Measurements from ENCODE around the gene TRIM65. TPM values are rescaled to one million over a fixed set of nuclear protein-coding genes. Genes with fewer than 3 reads are reported as not detected.

The TRIM65 gene
- total and polyA plus RNA-seq, 2 of the 13 experiments (the other 11 are each of a cell fraction or from before 2014, with no cell fraction given), result 10.3 to 22.4 TPM

DNA sequence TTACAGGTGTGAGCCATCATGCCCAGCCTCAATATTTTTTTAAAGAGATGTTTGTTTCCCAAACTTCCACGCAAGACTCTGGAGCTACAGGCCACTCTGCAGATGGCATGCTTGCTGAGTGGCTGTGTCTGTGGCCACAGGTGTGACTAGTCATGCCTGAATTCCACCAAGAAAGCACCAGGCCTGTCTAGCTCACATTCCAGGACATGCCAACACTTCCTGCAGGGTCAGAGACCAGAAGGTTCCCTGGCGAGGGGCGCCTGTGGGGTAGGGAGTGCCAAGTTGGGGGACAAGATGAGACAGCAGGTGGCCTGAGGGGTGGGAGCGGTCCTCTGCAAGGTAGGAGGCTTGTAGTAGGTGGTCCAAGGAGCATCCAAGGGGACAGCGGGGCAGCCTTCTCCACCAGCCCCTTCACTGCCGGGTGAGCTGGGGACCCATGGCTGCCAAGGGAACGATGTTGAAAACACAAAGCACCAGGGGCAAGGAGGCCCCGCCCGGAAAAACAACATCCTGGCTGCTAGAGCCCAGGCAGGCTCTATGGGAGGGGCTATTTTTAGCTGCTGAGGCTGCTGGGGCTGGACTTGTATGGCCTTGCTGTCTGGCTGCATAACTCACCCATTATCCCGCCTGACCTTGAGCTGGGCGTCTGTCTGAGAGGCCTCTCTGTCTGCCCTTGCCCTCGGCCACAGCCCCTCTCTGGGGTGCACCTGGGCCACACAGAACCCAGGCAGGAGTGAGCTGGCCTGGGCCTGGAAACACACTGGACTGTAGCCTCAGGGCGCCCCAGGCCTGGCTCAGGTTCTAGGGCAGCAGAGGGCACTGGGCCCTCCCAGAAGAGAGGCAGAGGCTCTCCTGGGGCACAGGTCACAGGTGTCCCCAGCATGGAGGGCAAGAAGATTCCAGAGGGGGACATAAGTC is 24.1 kb downstream of the TRIM65 start (continued):
- TF ChIP-seq, protein P1, sequence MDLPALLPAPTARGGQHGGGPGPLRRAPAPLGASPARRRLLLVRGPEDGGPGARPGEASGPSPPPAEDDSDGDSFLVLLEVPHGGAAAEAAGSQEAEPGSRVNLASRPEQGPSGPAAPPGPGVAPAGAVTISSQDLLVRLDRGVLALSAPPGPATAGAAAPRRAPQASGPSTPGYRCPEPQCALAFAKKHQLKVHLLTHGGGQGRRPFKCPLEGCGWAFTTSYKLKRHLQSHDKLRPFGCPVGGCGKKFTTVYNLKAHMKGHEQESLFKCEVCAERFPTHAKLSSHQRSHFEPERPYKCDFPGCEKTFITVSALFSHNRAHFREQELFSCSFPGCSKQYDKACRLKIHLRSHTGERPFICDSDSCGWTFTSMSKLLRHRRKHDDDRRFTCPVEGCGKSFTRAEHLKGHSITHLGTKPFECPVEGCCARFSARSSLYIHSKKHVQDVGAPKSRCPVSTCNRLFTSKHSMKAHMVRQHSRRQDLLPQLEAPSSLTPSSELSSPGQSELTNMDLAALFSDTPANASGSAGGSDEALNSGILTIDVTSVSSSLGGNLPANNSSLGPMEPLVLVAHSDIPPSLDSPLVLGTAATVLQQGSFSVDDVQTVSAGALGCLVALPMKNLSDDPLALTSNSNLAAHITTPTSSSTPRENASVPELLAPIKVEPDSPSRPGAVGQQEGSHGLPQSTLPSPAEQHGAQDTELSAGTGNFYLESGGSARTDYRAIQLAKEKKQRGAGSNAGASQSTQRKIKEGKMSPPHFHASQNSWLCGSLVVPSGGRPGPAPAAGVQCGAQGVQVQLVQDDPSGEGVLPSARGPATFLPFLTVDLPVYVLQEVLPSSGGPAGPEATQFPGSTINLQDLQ (CRISPR knock-in tag; IDR thresholded peaks at IDR 0.05), result peak; percentile 84; the same call in 1 of the 2 replicates
- TF ChIP-seq JDP2 (CRISPR knock-in tag; IDR thresholded peaks at IDR 0.05; ENCODE audit: borderline replicate concordance) (no peak), ZNF3 (CRISPR knock-in tag; IDR thresholded peaks at IDR 0.05) (0 out of 2 replicates have a peak, but pooled peaks have one; percentile 17), ZMAT3 (CRISPR knock-in tag; conservative IDR thresholded peaks at IDR 0.05) (peak; percentile 88), ZNF496 (CRISPR knock-in tag; IDR thresholded peaks at IDR 0.05; ENCODE audit: insufficient replicate concordance) (no peak), PAX8 (CRISPR knock-in tag; IDR thresholded peaks at IDR 0.05; ENCODE audit: borderline replicate concordance) (0 out of 2 replicates have a peak, but pooled peaks have one; percentile 27), KDM2A (CRISPR knock-in tag; IDR thresholded peaks at IDR 0.05; ENCODE audit: borderline replicate concordance, low read depth) (peak; percentile 91), ZNF292 (CRISPR knock-in tag; IDR thresholded peaks at IDR 0.05; ENCODE audit: borderline replicate concordance, low read depth) (peak; percentile 95), MAF1 (CRISPR knock-in tag; IDR thresholded peaks at IDR 0.05; ENCODE audit: borderline replicate concordance) (peak; percentile 51; the same call in 1 of the 2 replicates), ZNF572 (CRISPR knock-in tag; IDR thresholded peaks at IDR 0.05) (peak; percentile 62; the same call in 1 of the 2 replicates), ZNF383 (CRISPR knock-in tag; IDR thresholded peaks at IDR 0.05; ENCODE audit: borderline replicate concordance) (no peak), ZNF207 (IDR thresholded peaks at IDR 0.05; ENCODE audit: borderline replicate concordance) (no peak), TGIF2 (CRISPR knock-in tag; IDR thresholded peaks at IDR 0.05) (peak; percentile 39; the same call in 1 of the 2 replicates), ZNF33A (CRISPR knock-in tag; IDR thresholded peaks at IDR 0.05; ENCODE audit: borderline replicate concordance) (0 out of 2 replicates have a peak, but pooled peaks have one; percentile 25), KAT8 (CRISPR knock-in tag; IDR thresholded peaks at IDR 0.05) (peak; percentile 89), HOXA3 (CRISPR knock-in tag; IDR thresholded peaks at IDR 0.05) (peak; percentile 95), KMT2A (CRISPR knock-in tag; IDR thresholded peaks at IDR 0.05) (peak; percentile 82), ZNF331 (CRISPR knock-in tag; IDR thresholded peaks at IDR 0.05) (peak; percentile 89), NKX3-1 (CRISPR knock-in tag; IDR thresholded peaks at IDR 0.05) (no peak; the same call in 1 of the 2 replicates), ZBTB1 (CRISPR knock-in tag; IDR thresholded peaks at IDR 0.05; ENCODE audit: borderline replicate concordance) (0 out of 2 replicates have a peak, but pooled peaks have one; percentile 54)
- TF ChIP-seq, protein P2, sequence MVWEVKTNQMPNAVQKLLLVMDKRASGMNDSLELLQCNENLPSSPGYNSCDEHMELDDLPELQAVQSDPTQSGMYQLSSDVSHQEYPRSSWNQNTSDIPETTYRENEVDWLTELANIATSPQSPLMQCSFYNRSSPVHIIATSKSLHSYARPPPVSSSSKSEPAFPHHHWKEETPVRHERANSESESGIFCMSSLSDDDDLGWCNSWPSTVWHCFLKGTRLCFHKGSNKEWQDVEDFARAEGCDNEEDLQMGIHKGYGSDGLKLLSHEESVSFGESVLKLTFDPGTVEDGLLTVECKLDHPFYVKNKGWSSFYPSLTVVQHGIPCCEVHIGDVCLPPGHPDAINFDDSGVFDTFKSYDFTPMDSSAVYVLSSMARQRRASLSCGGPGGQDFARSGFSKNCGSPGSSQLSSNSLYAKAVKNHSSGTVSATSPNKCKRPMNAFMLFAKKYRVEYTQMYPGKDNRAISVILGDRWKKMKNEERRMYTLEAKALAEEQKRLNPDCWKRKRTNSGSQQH (CRISPR knock-in tag; IDR thresholded peaks at IDR 0.05; ENCODE audit: low read depth), result peak; percentile 86; the same call in 1 of the 2 replicates
- TF ChIP-seq, protein P3, sequence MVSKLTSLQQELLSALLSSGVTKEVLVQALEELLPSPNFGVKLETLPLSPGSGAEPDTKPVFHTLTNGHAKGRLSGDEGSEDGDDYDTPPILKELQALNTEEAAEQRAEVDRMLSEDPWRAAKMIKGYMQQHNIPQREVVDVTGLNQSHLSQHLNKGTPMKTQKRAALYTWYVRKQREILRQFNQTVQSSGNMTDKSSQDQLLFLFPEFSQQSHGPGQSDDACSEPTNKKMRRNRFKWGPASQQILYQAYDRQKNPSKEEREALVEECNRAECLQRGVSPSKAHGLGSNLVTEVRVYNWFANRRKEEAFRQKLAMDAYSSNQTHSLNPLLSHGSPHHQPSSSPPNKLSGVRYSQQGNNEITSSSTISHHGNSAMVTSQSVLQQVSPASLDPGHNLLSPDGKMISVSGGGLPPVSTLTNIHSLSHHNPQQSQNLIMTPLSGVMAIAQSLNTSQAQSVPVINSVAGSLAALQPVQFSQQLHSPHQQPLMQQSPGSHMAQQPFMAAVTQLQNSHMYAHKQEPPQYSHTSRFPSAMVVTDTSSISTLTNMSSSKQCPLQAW (CRISPR knock-in tag; IDR thresholded peaks at IDR 0.05), result peak; percentile 89
- TF ChIP-seq, protein P4, sequence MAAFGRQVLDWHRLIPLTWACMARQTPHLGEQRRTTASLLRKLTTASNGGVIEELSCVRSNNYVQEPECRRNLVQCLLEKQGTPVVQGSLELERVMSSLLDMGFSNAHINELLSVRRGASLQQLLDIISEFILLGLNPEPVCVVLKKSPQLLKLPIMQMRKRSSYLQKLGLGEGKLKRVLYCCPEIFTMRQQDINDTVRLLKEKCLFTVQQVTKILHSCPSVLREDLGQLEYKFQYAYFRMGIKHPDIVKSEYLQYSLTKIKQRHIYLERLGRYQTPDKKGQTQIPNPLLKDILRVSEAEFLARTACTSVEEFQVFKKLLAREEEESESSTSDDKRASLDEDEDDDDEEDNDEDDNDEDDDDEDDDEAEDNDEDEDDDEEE (CRISPR knock-in tag; IDR thresholded peaks at IDR 0.05), result peak; percentile 96

All from HepG2 (cell line).